GM19395 (cell line): ENCODE measurements around the gene SDK2.

Source experiments
- ATAC-seq: cut with Tn5 transposase; IDR thresholded peaks from one replicate; pipeline ENCODE4 v1.9.1; 2021; ENCODE audit warnings: mild to moderate bottlenecking, moderate library complexity; ENCODE audit not compliant: unreplicated experiment

Gene SDK2

DNA sequence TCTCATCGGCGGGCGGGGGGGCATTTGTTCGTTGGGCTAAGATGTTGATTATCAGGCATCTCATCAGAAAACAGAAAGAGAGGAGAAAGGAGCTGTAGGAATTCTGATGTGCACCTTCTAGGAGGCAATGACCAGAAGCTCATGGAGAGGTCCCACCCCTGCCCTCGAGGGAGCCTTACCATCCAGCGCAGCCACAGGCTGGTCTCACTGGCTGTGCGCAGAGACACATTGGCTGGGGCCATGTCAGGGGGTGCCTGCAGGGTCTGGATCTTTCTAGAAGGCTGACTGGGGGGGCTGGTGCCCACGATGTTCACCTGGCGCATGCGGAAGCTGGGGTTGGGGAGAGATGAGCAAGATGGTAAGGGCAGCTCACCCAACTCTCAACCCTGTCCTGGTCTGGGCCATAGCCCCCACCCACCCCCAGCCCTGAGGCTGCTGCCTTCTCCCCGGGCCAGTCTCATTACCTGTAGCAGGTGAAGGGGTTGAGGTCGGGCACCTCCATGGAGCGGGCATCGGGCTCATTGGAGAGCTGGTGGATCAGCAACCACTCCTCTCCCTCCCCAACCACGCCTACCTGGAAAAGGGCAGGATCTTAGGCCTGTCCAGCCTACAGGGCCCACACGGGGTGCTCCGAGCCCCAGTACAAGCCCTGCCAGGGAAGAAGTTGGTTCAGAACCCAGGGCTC is 246.2 kb downstream of the SDK2 start:
- no peak for ATAC-seq

DNA sequence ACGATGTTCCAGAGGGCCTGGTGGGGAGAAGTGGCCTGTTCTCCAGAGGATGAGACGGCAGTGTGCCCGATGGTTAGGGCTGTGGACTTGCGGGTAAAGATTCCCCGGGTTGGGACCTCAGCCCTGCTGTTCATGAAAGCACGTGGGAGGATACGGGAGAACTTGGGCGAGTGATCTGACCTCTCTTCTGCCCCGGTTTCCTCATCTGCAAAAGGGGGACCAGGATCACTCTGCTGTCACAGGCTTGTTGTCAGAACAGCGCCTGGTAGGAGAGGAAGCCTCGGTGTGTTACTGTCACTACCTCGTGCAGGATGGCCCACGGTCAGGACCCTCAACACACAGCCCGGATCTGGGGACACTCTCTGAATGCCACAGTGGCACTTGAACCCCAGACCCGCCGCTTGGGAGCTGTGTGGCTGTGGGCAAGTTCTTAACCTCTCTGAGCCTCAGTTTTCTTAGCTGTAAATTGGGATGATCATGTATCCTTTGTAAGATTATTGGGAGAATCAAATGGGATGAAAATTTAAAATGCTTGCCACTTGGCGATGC is 246.9 kb downstream of the SDK2 start:
- ATAC-seq, result no peak

DNA sequence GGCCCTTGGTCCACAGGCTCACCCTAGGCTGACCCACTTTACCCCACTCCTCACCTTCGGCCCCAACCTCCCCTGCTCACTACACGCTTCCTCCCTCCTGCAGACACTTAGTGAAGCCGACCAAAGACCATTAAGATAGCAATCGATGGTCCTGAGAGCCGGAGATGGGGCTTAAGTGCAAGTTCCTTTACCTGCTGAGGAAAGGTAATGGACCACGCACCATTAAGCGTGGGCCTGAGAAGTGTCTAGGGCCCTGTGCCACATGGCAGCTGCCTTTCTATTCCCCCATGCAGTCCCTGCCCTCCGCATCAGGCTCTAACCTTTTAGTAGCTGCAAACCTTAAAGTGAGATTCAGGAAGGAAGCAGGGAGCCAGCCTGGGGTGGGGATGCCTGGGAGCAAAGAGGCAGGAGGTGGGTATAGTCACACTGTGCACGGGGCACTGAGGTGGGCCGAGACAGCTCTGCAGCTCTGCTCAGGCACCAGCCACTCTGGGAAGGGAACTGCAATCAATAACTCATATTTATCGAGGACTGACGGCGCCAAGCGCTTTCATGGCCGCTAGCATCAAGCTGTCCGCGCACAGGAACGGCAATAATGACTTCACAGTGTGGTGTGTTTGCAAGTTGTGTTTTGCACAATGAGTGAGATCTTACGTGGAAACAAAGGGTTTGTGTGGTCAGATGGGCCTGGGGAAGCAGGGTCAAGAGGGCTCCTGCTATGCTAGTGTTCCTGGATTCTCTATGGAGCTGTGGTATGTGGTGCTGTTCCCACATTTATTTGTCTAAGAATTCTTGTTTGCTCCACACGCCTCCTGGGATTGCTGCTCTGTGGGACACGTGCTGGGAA is 247.6 kb downstream of the SDK2 start:
- no peak for ATAC-seq

DNA sequence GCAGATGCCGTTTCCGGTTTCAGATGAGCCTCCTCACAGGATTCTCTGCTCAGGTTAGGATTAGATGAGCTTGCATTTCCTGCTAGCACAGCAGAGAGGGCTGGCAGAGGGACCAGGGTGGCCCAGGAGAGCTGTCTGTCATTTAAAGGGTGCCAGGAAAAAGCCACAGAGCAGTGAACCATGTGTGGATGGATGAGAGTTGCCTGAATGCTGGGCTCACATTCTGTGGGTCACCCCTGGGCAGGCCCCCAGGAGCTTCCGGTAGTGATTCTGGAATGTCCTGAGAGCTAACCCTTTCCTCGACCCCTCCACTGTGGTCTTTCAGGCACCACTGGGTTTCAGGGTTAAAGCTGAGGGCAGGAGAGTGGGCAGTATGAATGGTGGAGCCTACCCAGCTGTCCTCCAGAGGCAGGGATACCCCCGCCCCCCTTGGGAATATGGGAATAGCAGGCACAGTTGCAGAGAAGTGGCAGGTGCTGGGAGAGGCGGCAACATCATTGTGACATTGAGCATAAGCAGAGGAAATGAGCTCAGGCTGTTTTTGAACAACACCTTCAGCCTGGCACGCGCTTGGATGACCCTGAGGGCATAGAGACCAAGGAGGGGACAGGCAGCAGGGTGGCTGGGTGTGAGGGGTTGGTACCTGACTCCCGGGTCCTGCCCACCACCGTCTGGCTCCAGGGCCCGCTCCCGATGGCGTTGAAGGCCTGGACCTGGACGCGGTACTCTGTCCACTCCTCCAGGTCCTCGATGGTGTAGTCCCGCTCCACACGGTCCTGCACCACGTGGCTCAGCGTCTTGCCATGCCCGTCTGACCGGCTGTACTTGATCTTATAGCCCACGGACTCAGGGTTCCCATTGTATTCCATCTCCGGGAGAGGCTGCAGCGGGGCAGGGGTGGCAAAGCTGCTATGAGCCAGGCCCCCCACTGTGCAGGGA is 249.5 kb downstream of the SDK2 start:
- no peak for ATAC-seq

DNA sequence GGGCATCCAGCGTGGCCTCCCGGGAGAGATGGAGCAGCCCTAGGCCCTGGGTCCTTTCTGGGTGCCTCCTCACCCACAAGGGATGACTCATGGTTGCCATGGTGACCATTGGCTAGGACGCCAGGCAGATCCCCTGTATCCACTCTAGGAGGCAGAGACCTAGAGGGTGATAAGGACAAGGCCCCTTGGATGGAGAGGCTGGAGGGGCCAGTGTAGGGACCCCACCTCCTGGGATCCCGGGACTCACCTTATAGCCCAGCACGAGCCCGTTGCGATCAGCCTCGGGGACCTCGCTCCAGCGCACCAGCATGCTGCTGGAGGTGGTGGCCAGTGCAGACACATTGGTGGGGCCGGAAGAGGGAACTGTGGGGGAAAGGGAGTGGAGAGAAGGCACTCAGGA is 250.3 kb downstream of the SDK2 start:
- no peak for ATAC-seq

DNA sequence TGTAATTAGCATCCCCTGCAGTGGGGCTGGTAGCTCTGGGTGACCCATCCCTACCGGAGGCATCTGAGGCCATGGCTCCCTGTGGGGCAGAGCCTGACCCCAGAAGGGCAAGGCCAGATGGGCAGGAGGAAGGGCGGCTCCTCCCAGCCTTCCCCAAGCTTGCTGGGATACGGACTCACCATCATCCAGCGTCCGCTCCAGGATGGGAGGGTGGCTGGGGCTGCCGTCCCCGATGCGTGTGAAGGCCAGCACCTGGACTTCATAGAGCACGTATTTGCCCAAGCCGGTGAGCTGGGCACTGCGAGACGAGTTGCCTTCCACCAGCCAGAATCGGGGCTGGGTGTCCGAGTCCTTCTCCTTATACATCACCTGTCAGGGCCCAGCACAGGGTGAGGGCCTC is 250.9 kb downstream of the SDK2 start:
- no peak for ATAC-seq

DNA sequence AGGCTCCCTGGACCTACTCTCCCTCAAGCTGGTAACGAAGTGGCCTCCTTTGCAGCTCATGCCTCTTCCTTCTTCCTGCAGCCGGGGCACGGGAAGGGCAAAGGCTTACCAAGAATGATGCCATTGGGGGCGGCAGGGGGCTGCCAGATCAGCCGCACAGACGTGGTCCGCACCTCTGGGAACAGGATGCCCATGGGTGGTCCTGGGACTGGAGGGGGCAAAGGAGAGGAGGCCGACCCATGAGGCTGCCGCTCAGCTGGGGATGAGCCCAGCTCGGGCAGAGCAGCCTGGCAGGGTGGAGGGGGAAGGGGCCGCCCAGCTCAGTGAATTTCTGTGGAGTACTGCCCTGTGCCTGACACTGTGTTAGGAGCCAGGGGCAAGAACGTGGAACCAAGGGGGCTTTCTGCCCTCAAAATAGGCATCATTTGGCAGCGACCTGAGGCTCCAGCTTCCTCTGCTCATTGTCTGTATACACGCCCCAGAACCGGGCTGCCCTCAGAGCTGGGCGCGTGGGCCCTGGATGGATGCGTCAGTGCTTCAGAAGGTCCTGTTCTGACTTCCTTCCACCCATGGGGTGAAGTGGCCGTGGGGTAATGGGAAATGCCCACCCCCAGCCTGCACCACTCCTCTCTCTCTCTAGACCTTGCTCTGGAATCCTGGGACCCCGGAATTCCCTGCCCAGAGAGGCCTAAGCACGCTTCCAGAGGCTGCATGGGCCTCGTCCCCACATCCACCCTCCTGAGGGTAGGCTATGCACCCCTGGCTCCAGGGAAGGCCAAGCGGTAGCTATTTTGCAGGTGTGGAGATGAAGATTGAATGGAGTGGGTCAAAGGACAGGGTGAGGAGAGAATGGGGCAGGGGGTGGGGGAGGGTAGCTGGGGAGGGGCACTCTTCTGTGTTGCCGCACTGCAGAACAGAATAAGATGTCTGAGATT is 252.6 kb downstream of the SDK2 start:
- no peak for ATAC-seq

DNA sequence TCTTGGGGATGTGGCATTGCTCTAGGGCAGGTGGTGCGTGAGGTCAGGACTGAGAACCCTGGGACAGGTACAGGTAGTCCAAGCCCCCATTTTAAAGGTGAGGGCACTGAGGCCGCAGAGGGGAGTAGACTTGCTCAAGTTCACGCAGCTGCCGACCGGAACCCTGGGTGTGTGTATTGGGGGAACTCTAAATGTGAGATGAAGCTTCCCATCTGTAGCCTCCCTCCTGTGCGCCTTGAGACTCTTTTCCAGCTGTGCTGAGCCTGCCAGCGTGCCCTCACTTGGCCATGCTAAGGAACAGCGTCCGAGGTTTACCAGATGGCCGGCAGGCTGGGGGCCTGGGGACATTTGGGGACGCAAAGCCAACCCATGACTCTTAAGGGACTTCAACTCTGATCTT is 253.4 kb downstream of the SDK2 start:
- no peak for ATAC-seq

DNA sequence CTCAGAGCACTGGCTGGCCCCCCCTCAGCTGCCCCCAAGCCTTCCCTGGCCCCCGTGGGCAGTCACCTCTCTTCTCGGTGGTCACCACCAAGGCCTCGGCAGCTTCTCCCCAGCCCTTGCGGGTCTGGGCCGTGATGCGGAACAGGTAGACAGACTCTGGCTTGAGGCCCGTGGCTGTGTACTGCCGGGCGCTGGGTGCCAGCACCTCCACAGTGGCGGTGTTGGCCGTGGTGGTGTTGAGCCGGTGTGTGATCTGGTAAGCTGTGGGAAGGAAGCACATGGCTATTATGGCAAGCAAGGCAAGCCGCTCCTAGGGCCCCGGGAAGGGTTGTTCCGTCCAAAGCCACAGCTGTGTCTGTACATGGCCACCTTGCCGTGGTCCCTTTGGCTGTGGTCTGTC is 254.0 kb downstream of the SDK2 start:
- ATAC-seq, result no peak

DNA sequence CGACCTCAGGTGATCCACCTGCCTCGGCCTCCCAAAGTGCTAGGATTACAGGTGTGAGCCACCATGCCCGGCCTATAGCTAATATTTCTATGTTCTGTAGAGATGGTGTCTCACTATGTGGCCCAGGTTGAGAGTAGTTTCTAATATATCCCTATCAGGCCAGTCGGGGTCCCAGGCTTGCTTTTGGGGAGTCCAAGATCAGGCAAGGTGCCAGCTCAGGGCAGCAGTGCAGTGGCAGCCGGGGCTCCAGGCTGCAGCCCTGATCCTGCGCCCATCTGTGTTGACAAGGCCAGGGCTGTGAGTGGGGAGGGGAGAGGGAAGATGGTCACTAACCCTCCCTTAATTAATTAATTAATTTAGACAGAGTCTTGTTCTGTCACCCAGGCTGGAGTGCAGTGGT is 254.8 kb downstream of the SDK2 start:
- no peak for ATAC-seq

DNA sequence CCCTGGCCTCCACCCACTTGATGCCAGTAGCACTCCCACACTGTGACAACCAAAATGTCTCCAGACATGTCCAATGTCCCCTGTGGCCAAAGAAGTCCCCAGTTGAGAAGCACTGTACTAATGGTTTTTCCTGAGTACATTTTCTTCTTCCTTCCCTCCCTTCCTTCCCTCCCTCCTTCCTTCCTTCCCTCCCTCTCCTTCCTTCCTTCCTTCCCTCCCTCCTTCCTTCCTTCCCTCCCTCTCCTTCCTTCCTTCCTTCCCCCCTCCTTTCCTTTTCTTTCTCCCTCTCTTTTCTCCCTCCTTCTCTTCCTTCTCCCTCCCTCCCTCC is 255.7 kb downstream of the SDK2 start:
- ATAC-seq, result no peak

DNA sequence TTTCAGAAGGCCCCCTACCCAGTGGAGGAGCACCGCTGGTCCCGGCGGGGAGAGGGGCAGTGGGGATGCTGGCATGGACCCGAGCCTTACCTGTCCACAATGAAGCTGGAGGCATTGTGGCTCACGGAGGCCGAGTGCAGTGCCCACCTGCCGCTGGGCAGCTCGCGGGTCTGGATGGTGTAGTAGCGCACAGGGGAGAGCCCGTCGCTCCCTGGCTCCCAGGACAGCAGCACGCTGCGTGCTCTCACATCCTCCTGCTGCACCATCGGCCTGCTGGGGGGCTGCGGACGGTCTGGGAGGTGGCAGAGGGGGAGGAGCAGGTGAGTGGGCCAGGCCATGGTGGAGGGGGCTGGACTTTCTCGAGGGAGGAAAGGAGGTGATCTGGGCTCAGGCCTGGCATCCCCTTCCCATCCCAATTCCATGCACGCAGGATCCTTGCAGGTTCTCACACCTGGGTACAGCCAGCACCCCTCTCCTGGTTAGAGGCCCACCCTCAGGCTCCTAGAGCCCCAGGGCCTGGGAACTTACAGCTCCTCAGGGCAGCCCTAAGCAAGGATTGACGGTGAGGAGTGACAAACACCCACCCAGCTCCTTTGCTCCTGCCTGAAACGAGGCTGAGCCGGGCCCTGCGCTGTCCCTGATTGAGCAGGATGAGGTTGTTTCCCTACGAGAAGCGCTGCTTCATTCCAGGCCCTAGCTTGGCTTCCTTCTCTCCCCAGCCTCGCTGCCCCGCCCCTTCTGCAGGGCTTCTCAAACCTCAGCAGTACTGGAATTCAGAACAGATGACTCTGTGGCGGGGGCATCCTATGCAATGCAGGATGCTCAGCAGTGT is 256.3 kb downstream of the SDK2 start:
- no peak for ATAC-seq

DNA sequence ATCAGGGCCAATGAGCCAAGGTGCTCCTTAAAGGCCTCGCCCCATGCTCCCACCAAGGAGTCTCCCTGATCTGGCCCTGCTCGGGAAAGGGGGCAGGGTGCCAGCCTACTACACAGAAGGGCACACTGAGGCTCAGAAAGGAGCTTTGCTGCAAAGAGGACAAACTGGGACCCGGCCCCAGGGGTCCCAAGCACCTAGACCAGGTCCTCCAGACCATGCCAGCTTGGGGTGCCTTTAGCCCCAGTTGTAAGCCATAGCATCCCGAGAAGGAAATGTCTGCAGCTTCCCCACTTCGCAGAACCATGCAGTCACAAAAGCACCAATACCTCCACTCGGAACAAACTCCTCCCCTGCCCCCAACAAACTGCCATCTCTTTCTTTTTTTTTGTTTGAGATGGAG is 257.7 kb downstream of the SDK2 start:
- no peak for ATAC-seq

DNA sequence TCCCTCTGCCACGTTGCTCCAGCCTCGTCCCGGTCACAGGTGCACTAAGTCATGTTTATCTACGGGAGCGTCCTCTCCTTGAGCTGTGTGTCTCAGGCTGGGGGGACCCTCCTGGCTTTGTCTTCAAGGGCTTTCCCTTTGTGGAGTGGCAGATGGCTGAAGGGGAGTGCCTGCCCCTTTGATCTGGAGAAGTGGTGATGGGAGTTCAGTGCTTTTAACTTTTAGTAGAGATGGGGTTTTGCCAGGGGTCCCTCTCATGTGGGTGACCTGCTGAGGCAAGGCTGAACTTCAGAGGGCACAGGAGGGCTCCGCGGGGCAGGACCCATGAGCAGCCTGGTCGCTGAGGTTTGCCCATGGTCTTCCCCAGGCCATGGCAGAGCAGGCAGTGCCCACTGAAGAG is 259.3 kb downstream of the SDK2 start:
- ATAC-seq, result no peak

DNA sequence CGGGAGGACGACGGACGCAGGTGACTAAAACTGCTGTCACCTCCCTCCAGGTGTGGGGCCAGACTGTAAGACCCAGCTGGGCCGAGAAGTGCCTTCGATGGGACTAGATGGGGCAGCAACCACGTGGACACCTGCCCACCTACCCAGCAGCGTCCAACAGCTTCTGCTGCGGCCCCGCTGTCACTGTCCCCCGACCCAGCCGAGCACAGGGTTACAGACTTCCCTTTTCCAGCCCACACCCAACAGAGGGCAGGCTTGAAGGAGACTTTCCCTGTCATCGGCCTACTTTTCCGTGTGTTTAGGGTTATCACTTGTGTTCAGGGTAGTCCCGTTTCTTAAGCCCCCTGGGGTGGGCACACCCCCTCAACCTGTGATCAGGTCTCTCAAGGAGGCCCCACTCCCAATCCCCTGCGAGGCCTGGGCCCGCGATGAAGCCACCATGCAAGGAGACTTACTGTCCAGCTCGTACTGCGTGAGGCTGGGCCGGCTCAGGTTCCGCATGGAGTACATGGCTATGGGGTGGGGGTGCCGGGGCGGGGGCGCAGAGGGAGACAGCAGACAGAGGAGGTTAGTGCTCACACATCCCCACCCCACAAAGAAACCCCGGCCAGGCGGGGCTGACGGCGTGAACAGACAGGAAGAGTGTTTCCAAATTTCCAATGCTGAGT is 263.7 kb downstream of the SDK2 start:
- ATAC-seq, result no peak

DNA sequence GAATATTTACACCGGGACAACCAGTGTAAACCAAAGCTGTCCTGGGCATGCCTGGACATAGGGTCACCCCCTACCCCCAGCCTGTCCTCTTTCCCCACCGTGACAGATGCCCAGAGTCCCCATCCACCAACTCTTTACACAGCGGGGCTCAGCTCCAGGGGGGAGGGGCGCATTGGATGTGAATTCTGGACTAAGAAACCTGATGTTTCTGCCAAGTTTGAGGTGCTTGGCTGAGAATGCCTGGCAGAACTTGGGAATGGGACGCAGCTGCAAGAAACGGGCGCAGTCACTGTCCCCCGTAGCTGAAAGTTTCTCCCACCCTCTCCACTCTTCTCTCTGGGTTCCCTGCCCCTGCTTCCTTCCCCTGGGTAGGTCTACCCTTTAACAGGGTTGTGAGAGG is 264.4 kb downstream of the SDK2 start:
- no peak for ATAC-seq

DNA sequence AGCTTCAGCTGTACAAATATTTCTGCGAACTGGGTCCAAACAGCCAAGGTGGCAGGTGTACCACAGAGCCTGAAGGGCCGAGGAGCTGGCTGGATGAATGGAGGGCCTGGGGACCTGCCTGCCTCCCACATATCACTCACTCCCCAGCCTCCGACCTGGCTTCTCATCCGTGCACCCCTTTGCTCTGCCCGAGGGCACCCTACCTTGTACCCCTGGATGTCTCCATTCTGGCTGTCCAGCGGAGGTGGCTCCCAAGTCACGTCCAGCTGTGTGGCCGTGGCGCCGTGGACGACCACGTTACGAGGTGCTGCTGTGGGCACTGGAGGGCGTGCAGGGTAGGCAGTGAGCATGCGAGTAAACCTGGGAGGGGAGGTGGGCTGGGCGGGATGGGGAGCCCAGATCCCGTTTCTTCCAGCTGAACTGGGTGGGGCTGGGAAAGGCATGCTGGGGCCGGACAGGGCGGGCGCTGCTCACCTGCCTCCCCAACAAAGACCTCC is 265.2 kb downstream of the SDK2 start:
- ATAC-seq, result no peak

DNA sequence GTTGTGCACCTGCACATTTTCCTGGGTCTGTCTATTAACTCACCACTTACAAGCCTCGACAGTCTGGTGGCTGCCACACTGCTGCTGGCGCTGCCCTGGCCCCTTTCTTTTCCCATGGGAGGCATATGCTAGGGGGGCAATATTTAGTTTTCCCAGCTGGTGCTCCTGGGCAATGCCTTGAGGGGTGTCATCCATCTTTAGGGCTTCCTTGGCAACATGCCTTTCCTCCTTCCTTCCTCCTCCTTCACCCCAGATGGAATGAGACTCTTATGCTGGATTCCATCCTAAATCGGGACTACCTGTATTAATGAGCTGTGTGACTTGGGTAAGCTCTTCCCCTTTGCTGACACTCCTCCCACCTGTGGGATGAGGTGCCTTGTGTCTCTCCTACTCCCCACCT is 267.6 kb downstream of the SDK2 start:
- ATAC-seq, result no peak

DNA sequence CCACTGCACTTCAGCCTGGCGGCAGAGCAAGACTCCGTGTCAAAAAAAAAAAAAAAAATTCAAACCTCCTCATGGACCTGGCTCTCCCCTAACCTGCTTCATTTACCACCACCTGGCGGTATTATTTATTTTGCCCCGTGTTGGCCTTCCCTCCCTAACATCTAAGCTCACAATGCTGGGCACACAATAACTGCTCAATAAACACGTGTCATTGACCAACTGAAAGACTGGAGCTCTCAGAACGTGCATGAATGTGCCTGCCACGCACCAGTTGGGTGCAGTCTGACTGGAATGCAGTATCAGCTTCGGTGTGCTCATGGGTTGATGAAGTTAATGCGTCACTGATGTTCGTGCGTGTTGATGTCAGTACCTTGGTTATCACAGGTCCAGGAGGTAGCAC is 268.1 kb downstream of the SDK2 start:
- no peak for ATAC-seq
